Neural progenitor cell (in vitro differentiated cells): ENCODE results near the gene ASB15.
A peak's percentile ranks its signal among the peaks of the same experiment; 100 is the strongest.

Experiments used
- CTCF ChIP-seq: fragments of 200-600 bp; sonication (generic); IDR thresholded peaks from 2 replicates; pipeline ENCODE4 v1.5.1; 2017; ENCODE audit warnings: antibody characterized with exemption, mild to moderate bottlenecking
- EZH2 ChIP-seq: fragments of 200-600 bp; sonication (generic); IDR thresholded peaks from 2 replicates; pipeline ENCODE4 v1.6.1; 2017; ENCODE audit warnings: antibody characterized with exemption, mild to moderate bottlenecking, moderate library complexity
- EZH2phosphoT487 ChIP-seq: fragments of 200-600 bp; sonication (generic); IDR thresholded peaks from 2 replicates; pipeline ENCODE4 v1.6.1; 2017; ENCODE audit warnings: antibody characterized with exemption

DNA sequence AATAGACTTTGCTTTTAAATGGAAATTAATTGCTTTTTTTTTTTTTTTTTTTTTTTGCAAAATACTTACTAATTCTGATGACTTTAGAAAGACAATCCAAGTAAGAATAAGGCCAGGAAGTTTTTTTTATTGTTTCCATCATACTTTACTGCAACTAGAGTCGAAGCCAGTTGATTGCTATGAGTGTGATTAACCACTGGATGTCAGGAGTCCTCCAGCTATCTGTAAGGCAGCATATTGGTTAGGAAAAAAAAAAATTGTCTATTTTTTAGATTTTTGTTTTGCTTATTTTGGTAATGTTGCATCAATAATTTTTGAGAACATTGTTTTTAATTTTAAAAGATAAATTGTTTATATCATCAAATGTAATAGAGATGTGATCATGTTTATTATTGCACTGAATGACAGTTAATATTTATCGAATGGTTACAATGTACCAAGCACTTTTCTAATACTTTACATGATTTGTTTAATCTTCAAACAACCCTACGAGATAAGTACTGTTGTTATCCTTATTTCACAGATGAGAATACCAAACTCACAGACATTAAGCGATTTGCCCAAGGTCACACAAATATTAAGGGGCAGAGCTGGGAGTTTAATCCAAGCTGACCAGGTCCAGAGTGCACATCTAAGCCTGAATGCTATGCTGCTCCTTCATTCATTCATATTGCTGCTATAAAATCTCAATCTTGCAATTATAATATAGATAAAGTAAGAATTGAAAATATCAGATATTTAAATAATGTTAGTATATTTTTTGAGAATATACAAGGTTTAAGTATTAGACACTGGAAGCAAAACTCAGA is 34.1 kb downstream of the ASB15 start:
- TF ChIP-seq CTCF, result peak; percentile 76
- TF ChIP-seq EZH2phosphoT487, result no peak
- TF ChIP-seq EZH2, result no peak
